PC-9 (cell line): ENCODE data around the gene SMCHD1. TPM values are rescaled to one million over a fixed set of nuclear protein-coding genes. Genes with fewer than 3 reads are reported as not detected.

ENCODE experiments used
- BruUV-seq: library from RNA; stranded (reverse); fragments of 400-500 nt; replicated peaks from 2 replicates; lab custom pipeline; 2021; lab: Mats Ljungman, UMichigan
- CTCF ChIA-PET: fragments of 300-600 bp; sonication (Branson Sonifier 250); formaldehyde crosslinking; loops from one replicate; lab custom pipeline; 2022; ENCODE audit warnings: antibody characterized with exemption; lab: Charles Lee
- POLR2A ChIA-PET: fragments of 300-600 bp; sonication (Branson Sonifier 250); formaldehyde crosslinking; loops from one replicate; lab custom pipeline; 2022; ENCODE audit warnings: antibody characterized with exemption; ENCODE audit not compliant: unreplicated experiment; lab: Charles Lee
- DNase-seq, 2 experiments: peaks; one replicate each; pipeline versions ENCODE4 v3.0.0 to v3.0.0-alpha.2; 2015 to 2022; ENCODE audit warnings: mixed read lengths in 1 of 2
- H2AFZ ChIP-seq: fragments of 200-600 bp; sonication (generic); 2 replicates; pipeline ENCODE4 v1.8.1; 2017; ENCODE audit warnings: antibody characterized with exemption
- H3F3A ChIP-seq: fragments of 200-600 bp; sonication (generic); 2 replicates; pipeline ENCODE4 v1.8.1; 2017; ENCODE audit warnings: antibody characterized with exemption, mild to moderate bottlenecking, low read depth; ENCODE audit not compliant: insufficient read depth
- H3K27ac ChIP-seq: fragments of 200-600 bp; sonication (generic); 2 replicates; pipeline ENCODE4 v1.6.1; 2016; ENCODE audit warnings: mixed run types
- H3K27me3 ChIP-seq: fragments of 200-600 bp; sonication (generic); 2 replicates; pipeline ENCODE4 v1.6.1; 2016; ENCODE audit warnings: low read depth, mixed run types; ENCODE audit not compliant: insufficient read depth
- H3K36me3 ChIP-seq: fragments of 200-600 bp; sonication (generic); 2 replicates; pipeline ENCODE4 v1.6.1; 2016; ENCODE audit warnings: low read depth, mixed run types
- H3K4me1 ChIP-seq: fragments of 200-600 bp; sonication (generic); replicated peaks from 2 replicates; pipeline ENCODE4 v1.6.1; 2016; ENCODE audit warnings: mixed run types; ENCODE audit not compliant: insufficient read depth
- H3K4me2 ChIP-seq: fragments of 200-600 bp; sonication (generic); 2 replicates; pipeline ENCODE4 v1.6.1; 2017; ENCODE audit warnings: mixed run types
- H3K4me3 ChIP-seq: fragments of 200-600 bp; sonication (generic); 2 replicates; pipeline ENCODE4 v1.6.1; 2016; ENCODE audit warnings: mixed run types
- H3K79me2 ChIP-seq: fragments of 200-600 bp; sonication (generic); 2 replicates; pipeline ENCODE4 v1.6.1; 2017; ENCODE audit warnings: low read depth, mixed run types
- H3K9me2 ChIP-seq: fragments of 200-600 bp; sonication (generic); 2 replicates; pipeline ENCODE4 v1.8.1; 2017; ENCODE audit warnings: mild to moderate bottlenecking; ENCODE audit not compliant: insufficient read depth
- H3K9me3 ChIP-seq: fragments of 200-600 bp; sonication (generic); 2 replicates; pipeline ENCODE4 v1.8.1; 2016; ENCODE audit warnings: low read depth; ENCODE audit not compliant: insufficient read depth
- H4K20me1 ChIP-seq: fragments of 200-600 bp; sonication (generic); 2 replicates; pipeline ENCODE4 v1.8.1; 2017; ENCODE audit not compliant: insufficient read depth
- EZH2 ChIP-seq: fragments of 200-600 bp; sonication (generic); IDR thresholded peaks from 2 replicates; pipeline ENCODE4 v1.8.0; 2017; ENCODE audit warnings: antibody characterized with exemption, low read depth
- intact Hi-C: fragments of 100-400 bp; cut with micrococcal nuclease; formaldehyde crosslinking; loops from one replicate; pipeline ENCODE4 v1.10.0; 2022; ENCODE audit not compliant: unreplicated experiment
- total RNA-seq: library from RNA; stranded (reverse); gene quantifications from 2 replicates; pipeline ENCODE4 v1.2.3, GENCODE V29; 2021
- TF ChIP-seq, protein P1 (sequence below): fragments of 200-600 bp; sonication (generic); conservative IDR thresholded peaks from 2 replicates; pipeline ENCODE4 v1.6.1; 2017; ENCODE audit warnings: mixed run types, antibody characterized with exemption, mild to moderate bottlenecking, moderate library complexity

Gene SMCHD1
- total RNA-seq, 1 experiment from 2014 or later: 73.7 TPM

DNA sequence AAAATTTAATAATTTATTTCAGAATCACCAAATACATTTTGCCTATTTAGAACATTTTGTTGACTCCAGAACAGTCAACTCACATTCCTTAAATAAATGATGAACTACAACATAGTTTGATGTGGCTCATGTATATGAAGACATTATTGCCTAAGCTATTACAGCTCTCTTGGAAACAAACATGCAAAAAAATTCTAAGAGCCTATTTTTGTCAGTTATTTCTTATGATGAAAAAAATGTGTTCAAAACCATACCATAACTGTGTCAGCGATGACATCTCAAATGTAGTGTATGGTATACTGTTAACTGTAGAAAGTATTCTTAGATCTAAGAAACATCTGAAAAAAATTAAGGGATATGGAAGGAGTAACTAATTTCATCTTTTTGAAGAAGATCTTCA is 185.0 kb downstream of the SMCHD1 start:
- no peak for DNase-seq
- CTCF ChIA-PET: no interaction called here
- Histone ChIP-seq H3K4me2 (no peak overlapping the region), H2AFZ (no peak overlapping the region), H3K79me2 (no peaks in the 10 kb centered on the region), H3F3A (no peaks in the 10 kb centered on the region), H3K27ac (no peak overlapping the region), H3K36me3 (no peaks in the 10 kb centered on the region), H3K9me2 (no peaks in the 10 kb centered on the region), H3K4me3 (no peak overlapping the region), H3K9me3 (0 out of 2 replicates have a peak, but pooled peaks cover 4% of the 10 kb centered on the region), H4K20me1 (no peaks in the 10 kb centered on the region), H3K27me3 (peaks cover 13% of the 10 kb centered on the region), H3K4me1 (no peaks in the 10 kb centered on the region)
- POLR2A ChIA-PET: no interaction called here
- intact Hi-C loops: no loop called here
- TF ChIP-seq EZH2: no peak
- TF ChIP-seq, protein P1, sequence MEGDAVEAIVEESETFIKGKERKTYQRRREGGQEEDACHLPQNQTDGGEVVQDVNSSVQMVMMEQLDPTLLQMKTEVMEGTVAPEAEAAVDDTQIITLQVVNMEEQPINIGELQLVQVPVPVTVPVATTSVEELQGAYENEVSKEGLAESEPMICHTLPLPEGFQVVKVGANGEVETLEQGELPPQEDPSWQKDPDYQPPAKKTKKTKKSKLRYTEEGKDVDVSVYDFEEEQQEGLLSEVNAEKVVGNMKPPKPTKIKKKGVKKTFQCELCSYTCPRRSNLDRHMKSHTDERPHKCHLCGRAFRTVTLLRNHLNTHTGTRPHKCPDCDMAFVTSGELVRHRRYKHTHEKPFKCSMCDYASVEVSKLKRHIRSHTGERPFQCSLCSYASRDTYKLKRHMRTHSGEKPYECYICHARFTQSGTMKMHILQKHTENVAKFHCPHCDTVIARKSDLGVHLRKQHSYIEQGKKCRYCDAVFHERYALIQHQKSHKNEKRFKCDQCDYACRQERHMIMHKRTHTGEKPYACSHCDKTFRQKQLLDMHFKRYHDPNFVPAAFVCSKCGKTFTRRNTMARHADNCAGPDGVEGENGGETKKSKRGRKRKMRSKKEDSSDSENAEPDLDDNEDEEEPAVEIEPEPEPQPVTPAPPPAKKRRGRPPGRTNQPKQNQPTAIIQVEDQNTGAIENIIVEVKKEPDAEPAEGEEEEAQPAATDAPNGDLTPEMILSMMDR: no peak
- BruUV-seq: no TSS peak

DNA sequence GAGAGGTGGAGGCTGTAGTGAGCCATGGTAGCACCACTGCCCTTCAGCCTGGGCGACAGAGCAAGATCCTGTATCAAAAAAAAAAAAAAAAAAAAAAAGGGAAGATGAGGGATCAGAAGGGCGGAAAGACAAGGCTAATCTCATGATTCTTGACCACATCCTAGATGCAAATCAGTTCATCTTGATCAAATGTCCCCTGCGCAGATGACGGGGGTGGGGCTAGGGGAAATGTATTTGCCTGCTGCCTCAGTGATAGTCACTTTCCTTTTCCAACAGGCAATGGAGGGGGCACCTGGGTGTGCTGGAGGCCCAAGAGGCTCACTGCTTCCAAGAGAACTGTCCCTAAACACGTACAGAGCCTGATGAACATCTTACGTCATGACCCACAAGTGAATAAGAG is 187.6 kb downstream of the SMCHD1 start:
- no peak overlapping the region for H3K27ac ChIP-seq
- CTCF ChIA-PET: no interaction called here
- no peak overlapping the region for H2AFZ ChIP-seq
- H3K9me3 ChIP-seq: no peaks in the 10 kb centered on the region
- no TSS peak for BruUV-seq
- POLR2A ChIA-PET: no interaction called here
- no peaks in the 10 kb centered on the region for H3F3A ChIP-seq
- no peak overlapping the region for H3K4me3 ChIP-seq
- intact Hi-C loops: no loop called here
- H3K36me3 ChIP-seq: no peaks in the 10 kb centered on the region
- H3K4me2 ChIP-seq: no peak overlapping the region
- no peak for DNase-seq
- H3K79me2 ChIP-seq: no peaks in the 10 kb centered on the region
- peaks cover 26% of the 10 kb centered on the region for H3K27me3 ChIP-seq
- no peaks in the 10 kb centered on the region for H3K9me2 ChIP-seq
- TF ChIP-seq, protein P1: no peak
- H4K20me1 ChIP-seq: no peaks in the 10 kb centered on the region
- H3K4me1 ChIP-seq: 0 out of 2 replicates have a peak, but pooled peaks cover 8% of the 10 kb centered on the region

DNA sequence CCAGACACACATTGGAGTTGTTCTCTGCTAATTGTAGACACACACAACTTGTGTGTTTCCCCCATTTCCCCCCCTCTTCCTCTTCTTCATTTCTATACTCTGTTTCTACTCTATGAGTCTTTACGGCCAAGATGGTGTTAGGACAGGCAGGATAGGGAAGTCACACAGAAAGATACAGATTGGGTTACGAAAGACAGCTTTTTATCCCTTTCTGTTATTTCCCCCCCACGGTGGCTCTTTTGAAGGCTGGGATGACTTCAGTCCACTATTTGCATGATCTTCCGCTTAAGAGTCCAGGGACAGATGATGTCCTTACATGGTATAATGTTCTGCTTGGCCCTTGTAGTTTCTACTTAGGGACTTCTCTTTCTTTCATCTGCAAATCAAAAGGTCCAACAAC is 189.6 kb downstream of the SMCHD1 start:
- CTCF ChIA-PET: no interaction called here
- intact Hi-C loops: no loop called here
- no peak for DNase-seq

More for the DNA sequence above, 189.6 kb downstream of the SMCHD1 start:
- no peak overlapping the region for H3K4me3 ChIP-seq
- no peaks in the 10 kb centered on the region for H4K20me1 ChIP-seq
- peaks cover 42% of the 10 kb centered on the region for H3K27me3 ChIP-seq
- H3K27ac ChIP-seq: no peak overlapping the region
- no TSS peak for BruUV-seq
- H3K9me3 ChIP-seq: no peaks in the 10 kb centered on the region
- no peak overlapping the region for H3K4me2 ChIP-seq
- H3K9me2 ChIP-seq: no peaks in the 10 kb centered on the region
- H3K36me3 ChIP-seq: no peaks in the 10 kb centered on the region
- POLR2A ChIA-PET: no interaction called here
- TF ChIP-seq EZH2: no peak
- TF ChIP-seq, protein P1: no peak
- 0 out of 2 replicates have a peak, but pooled peaks cover 8% of the 10 kb centered on the region for H3K4me1 ChIP-seq
- H3F3A ChIP-seq: no peaks in the 10 kb centered on the region
- H2AFZ ChIP-seq: no peak overlapping the region
- no peaks in the 10 kb centered on the region for H3K79me2 ChIP-seq
